ENCODE data around the gene EXOC6B.

Gene EXOC6B

DNA sequence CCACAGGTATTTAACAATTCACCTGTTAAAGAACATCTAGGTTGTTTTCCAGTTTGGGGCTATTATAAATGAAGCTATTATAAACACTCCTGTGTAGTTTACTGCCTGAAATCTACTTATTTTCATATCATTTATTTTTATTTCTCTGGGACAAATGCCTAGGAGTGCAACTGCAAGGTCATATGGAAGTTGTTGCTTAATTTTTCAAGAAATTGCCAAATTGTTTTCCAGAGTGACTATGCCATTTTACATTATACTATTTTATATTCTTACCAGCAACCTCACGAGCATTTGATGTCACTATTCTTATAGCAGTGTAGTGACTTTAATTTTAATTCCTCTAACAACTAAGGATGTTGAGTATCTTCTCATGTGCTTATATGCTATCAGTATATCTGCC lies 298.4 kb downstream of the EXOC6B start:
- TF ChIP-seq ZNF76 (tag by site-specific recombination; IDR thresholded peaks at IDR 0.05; ENCODE audit: borderline replicate concordance, low read depth) (no peak), ZNF548 (tag by site-specific recombination; IDR thresholded peaks at IDR 0.05) (no peak), ZNF677 (tag by site-specific recombination; IDR thresholded peaks at IDR 0.05) (no peak), ZNF221 (tag by site-specific recombination; IDR thresholded peaks at IDR 0.05; ENCODE audit: borderline replicate concordance) (no peak), ZNF555 (tag by site-specific recombination; conservative IDR thresholded peaks at IDR 0.05) (no peak), ZFP3 (tag by site-specific recombination; IDR thresholded peaks at IDR 0.05; ENCODE audit: low read depth) (no peak), ZNF658 (tag by site-specific recombination; IDR thresholded peaks at IDR 0.05) (no peak), IKZF3 (tag by site-specific recombination; IDR thresholded peaks at IDR 0.05) (no peak), ZNF610 (tag by site-specific recombination; IDR thresholded peaks at IDR 0.05; ENCODE audit: borderline replicate concordance) (no peak)
- TF ChIP-seq, protein P1, sequence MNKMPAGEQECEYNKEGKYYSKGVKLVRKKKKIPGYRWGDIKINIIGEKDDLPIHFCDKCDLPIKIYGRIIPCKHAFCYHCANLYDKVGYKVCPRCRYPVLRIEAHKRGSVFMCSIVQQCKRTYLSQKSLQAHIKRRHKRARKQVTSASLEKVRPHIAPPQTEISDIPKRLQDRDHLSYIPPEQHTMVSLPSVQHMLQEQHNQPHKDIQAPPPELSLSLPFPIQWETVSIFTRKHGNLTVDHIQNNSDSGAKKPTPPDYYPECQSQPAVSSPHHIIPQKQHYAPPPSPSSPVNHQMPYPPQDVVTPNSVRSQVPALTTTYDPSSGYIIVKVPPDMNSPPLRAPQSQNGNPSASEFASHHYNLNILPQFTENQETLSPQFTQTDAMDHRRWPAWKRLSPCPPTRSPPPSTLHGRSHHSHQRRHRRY (tag by site-specific recombination; IDR thresholded peaks at IDR 0.05), result no peak
- TF ChIP-seq, protein P2, sequence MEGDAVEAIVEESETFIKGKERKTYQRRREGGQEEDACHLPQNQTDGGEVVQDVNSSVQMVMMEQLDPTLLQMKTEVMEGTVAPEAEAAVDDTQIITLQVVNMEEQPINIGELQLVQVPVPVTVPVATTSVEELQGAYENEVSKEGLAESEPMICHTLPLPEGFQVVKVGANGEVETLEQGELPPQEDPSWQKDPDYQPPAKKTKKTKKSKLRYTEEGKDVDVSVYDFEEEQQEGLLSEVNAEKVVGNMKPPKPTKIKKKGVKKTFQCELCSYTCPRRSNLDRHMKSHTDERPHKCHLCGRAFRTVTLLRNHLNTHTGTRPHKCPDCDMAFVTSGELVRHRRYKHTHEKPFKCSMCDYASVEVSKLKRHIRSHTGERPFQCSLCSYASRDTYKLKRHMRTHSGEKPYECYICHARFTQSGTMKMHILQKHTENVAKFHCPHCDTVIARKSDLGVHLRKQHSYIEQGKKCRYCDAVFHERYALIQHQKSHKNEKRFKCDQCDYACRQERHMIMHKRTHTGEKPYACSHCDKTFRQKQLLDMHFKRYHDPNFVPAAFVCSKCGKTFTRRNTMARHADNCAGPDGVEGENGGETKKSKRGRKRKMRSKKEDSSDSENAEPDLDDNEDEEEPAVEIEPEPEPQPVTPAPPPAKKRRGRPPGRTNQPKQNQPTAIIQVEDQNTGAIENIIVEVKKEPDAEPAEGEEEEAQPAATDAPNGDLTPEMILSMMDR (tag by site-specific recombination; IDR thresholded peaks at IDR 0.05), result no peak
- Histone ChIP-seq H3K27ac (ENCODE audit: extremely low read depth, low read depth, low read length) (no peak overlapping the region), H3K36me3 (ENCODE audit: control insufficient read depth in 2 of 2, insufficient read depth in 1 of 2, low read length in 2 of 2) (no peaks in the 10 kb centered on the region), H3K4me3 (ENCODE audit: low read depth, low read length) (no peak overlapping the region), H3K9me3 (ENCODE audit: control insufficient read depth, insufficient read depth, low read depth, low read length) (no peaks in the 10 kb centered on the region), H3K4me1 (ENCODE audit: control insufficient read depth, insufficient read depth, low read length) (peaks cover 6% of the 10 kb centered on the region; the same call in 1 of the 2 replicates)
- CTCF ChIA-PET, result no interaction called here
- POLR2A ChIA-PET, result no interaction called here

DNA sequence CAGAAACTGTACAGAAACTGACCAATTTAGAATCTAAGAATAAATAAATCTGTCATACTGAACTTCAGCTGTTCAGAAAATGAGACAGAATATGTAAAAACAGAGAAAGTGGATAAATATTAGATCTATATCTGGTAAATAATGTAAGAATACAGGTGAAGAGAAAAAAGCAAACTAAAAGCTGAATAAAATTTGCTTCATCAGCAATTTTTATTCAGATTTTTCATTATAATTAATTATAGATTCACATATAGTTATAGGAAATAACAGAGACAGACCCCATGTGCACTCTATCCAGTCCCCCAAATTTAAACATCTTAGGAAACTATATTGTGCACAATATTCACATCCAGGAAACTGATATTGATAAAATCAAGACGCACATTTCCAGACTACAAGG lies 299.2 kb downstream of the EXOC6B start:
- no peak for TF ChIP-seq ZNF404 (tag by site-specific recombination; IDR thresholded peaks at IDR 0.05)
- no peak for TF ChIP-seq ZNF837 (tag by site-specific recombination; IDR thresholded peaks at IDR 0.05)
- no peak for TF ChIP-seq ZNF394 (tag by site-specific recombination; IDR thresholded peaks at IDR 0.05; ENCODE audit: borderline replicate concordance)
- TF ChIP-seq BCL11B (tag by site-specific recombination; IDR thresholded peaks at IDR 0.05; ENCODE audit: low read depth), result no peak
- TF ChIP-seq, protein P3, sequence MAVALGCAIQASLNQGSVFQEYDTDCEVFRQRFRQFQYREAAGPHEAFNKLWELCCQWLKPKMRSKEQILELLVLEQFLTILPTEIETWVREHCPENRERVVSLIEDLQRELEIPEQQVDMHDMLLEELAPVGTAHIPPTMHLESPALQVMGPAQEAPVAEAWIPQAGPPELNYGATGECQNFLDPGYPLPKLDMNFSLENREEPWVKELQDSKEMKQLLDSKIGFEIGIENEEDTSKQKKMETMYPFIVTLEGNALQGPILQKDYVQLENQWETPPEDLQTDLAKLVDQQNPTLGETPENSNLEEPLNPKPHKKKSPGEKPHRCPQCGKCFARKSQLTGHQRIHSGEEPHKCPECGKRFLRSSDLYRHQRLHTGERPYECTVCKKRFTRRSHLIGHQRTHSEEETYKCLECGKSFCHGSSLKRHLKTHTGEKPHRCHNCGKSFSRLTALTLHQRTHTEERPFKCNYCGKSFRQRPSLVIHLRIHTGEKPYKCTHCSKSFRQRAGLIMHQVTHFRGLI (tag by site-specific recombination; IDR thresholded peaks at IDR 0.05), result no peak
- no peak for TF ChIP-seq ZNF292 (tag by site-specific recombination; IDR thresholded peaks at IDR 0.05; ENCODE audit: borderline replicate concordance, low read depth)
- no peak for TF ChIP-seq GLI2 (tag by site-specific recombination; IDR thresholded peaks at IDR 0.05; ENCODE audit: borderline replicate concordance, low read depth)
- no peak for TF ChIP-seq TRIM28 (IDR thresholded peaks at IDR 0.05; ENCODE audit: borderline replicate concordance, low read length)
- TF ChIP-seq ZFP37 (tag by site-specific recombination; IDR thresholded peaks at IDR 0.05), result no peak
- TF ChIP-seq, protein P4, sequence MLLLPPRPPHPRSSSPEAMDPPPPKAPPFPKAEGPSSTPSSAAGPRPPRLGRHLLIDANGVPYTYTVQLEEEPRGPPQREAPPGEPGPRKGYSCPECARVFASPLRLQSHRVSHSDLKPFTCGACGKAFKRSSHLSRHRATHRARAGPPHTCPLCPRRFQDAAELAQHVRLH (tag by site-specific recombination; IDR thresholded peaks at IDR 0.05), result no peak
- no peak for TF ChIP-seq ZNF768 (tag by site-specific recombination; IDR thresholded peaks at IDR 0.05)
- no peak for TF ChIP-seq ZNF302 (tag by site-specific recombination; IDR thresholded peaks at IDR 0.05; ENCODE audit: low read depth)
- TF ChIP-seq ZEB2 (tag by site-specific recombination; IDR thresholded peaks at IDR 0.05), result no peak
- TF ChIP-seq, protein P5, sequence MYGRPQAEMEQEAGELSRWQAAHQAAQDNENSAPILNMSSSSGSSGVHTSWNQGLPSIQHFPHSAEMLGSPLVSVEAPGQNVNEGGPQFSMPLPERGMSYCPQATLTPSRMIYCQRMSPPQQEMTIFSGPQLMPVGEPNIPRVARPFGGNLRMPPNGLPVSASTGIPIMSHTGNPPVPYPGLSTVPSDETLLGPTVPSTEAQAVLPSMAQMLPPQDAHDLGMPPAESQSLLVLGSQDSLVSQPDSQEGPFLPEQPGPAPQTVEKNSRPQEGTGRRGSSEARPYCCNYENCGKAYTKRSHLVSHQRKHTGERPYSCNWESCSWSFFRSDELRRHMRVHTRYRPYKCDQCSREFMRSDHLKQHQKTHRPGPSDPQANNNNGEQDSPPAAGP (tag by site-specific recombination; IDR thresholded peaks at IDR 0.05), result no peak
- TF ChIP-seq, protein P6, sequence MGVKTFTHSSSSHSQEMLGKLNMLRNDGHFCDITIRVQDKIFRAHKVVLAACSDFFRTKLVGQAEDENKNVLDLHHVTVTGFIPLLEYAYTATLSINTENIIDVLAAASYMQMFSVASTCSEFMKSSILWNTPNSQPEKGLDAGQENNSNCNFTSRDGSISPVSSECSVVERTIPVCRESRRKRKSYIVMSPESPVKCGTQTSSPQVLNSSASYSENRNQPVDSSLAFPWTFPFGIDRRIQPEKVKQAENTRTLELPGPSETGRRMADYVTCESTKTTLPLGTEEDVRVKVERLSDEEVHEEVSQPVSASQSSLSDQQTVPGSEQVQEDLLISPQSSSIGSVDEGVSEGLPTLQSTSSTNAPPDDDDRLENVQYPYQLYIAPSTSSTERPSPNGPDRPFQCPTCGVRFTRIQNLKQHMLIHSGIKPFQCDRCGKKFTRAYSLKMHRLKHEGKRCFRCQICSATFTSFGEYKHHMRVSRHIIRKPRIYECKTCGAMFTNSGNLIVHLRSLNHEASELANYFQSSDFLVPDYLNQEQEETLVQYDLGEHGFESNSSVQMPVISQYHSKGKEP (tag by site-specific recombination; IDR thresholded peaks at IDR 0.05), result no peak
- TF ChIP-seq ZNF391 (tag by site-specific recombination; IDR thresholded peaks at IDR 0.05; ENCODE audit: borderline replicate concordance, low read depth), result no peak
- TF ChIP-seq ZNF366 (tag by site-specific recombination; conservative IDR thresholded peaks at IDR 0.05), result no peak
- H3K4me3 ChIP-seq (ENCODE audit: low read depth, low read length), result no peak overlapping the region
- ChIA-PET CTCF (no interaction called here), POLR2A (no interaction called here)
- no peak overlapping the region for H3K27ac ChIP-seq (ENCODE audit: extremely low read depth, low read depth, low read length)
- H3K4me1 ChIP-seq (ENCODE audit: control insufficient read depth, insufficient read depth, low read length), result peaks cover 6% of the 10 kb centered on the region; the same call in 1 of the 2 replicates
- no peaks in the 10 kb centered on the region for H3K36me3 ChIP-seq (ENCODE audit: control insufficient read depth in 2 of 2, insufficient read depth in 1 of 2, low read length in 2 of 2)
- H3K9me3 ChIP-seq (ENCODE audit: control insufficient read depth, insufficient read depth, low read depth, low read length), result no peaks in the 10 kb centered on the region
